ENCODE data around the gene SLC49A3. TPM values are rescaled to one million over a fixed set of nuclear protein-coding genes. Genes with fewer than 3 reads are reported as not detected.

SLC49A3 gene
- total and polyA plus RNA-seq, 9 donors, result 0.43 to 5.2 (median 2.1) TPM

DNA sequence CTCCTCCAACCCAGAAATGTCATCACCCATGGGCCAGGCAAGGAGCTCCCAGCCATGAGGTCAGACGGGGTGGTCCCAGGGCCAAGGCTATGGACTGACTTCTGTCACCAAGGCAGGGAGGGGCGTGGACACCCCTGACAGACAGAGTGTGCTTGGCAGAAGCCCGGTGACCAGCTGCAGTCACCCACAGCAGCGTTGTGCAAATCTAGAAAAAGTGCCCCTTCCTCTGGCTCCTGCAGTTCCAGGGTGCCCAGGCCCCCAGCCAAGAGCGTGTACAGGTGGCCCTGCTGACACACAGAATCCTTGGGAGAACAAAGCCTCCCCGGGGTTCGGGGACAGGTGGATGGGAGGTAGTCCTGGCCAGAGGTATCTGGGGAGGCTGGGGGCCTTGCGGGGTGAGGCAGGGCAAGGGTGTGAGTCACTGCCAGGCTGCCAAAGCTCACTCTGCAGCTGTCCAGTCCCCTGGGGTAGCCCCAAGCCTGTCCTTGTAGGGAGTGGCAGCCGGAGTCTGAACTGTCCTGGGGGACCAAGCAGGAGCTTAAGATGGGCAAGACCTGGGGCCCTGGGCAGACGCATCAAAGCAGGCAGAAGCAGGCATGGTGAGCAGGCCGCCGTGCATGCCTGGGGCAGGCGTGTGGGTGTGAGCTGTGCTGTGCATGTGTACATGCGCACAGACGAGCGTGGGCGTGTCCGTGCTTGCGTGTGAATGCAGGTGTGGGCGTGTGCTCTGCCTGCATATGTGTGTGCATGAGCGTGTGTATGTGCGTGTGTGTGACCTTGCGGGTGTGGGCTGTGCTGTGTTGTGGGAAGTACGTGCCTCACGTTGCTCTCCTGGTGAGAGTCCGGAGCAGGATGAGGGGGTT is 11.3 kb downstream of the SLC49A3 start:
- H3K9me3 ChIP-seq, result no peaks in the 10 kb centered on the region
- DNase-seq, result no peak
- intact Hi-C loops (cut with DNase I), result loop anchor here in 1 of 4 donors (10.0 kb wide), 2 partner anchors 107 to 1787 kb away; partner anchors contain the start of gene RNF4
- no peak overlapping the region for H3K27ac ChIP-seq
- no peaks in the 10 kb centered on the region for H3K36me3 ChIP-seq
- WGBS, 3 donors, result 32 to 54% (median 37%) methylated on average over 25 to 26 of the region's 26 CpGs
- H3K4me1 ChIP-seq (ENCODE audit: insufficient read depth), result peaks cover 10% of the 10 kb centered on the region
- no peak overlapping the region for H3K4me3 ChIP-seq
- TF ChIP-seq EP300 (IDR thresholded peaks at IDR 0.05) (no peak), POLR2A (IDR thresholded peaks at IDR 0.05) (no peak)
- TF ChIP-seq, protein P1, sequence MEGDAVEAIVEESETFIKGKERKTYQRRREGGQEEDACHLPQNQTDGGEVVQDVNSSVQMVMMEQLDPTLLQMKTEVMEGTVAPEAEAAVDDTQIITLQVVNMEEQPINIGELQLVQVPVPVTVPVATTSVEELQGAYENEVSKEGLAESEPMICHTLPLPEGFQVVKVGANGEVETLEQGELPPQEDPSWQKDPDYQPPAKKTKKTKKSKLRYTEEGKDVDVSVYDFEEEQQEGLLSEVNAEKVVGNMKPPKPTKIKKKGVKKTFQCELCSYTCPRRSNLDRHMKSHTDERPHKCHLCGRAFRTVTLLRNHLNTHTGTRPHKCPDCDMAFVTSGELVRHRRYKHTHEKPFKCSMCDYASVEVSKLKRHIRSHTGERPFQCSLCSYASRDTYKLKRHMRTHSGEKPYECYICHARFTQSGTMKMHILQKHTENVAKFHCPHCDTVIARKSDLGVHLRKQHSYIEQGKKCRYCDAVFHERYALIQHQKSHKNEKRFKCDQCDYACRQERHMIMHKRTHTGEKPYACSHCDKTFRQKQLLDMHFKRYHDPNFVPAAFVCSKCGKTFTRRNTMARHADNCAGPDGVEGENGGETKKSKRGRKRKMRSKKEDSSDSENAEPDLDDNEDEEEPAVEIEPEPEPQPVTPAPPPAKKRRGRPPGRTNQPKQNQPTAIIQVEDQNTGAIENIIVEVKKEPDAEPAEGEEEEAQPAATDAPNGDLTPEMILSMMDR (IDR thresholded peaks at IDR 0.05), result no peak
- no peaks in the 10 kb centered on the region for H3K27me3 ChIP-seq

DNA sequence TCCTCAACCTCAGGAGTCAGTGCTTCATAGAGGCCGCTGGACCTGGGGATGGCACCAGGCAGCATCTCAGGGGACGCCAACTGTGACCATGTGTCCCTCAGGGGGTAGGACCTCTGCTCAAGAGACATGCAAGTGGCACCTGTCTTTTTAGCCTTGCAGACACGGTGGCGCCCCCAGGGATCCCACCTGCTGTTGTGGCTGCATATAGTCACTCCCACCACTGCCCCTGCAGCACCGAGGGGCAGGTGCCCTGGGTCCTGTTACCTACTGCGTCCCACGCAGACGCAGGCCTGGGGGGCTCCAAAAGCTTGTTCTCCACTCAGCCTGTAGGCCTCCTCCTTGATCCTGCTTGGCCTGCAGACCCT is 12.1 kb downstream of the SLC49A3 start:
- H3K36me3 ChIP-seq, result no peaks in the 10 kb centered on the region
- peaks cover 10% of the 10 kb centered on the region for H3K4me1 ChIP-seq (ENCODE audit: insufficient read depth)
- TF ChIP-seq EP300 (IDR thresholded peaks at IDR 0.05) (no peak), POLR2A (IDR thresholded peaks at IDR 0.05) (no peak)
- TF ChIP-seq, protein P1 (IDR thresholded peaks at IDR 0.05), result no peak
- no peak overlapping the region for H3K4me3 ChIP-seq
- H3K9me3 ChIP-seq, result no peaks in the 10 kb centered on the region
- no peak for DNase-seq
- WGBS, 3 donors, result 67 to 79% (median 67%) methylated on average over 8 of the region's 8 CpGs
- intact Hi-C loops (cut with DNase I), result loop anchor here in 1 of 4 donors (10.0 kb wide), 2 partner anchors 108 to 1788 kb away; partner anchors contain the start of gene RNF4
- no peak overlapping the region for H3K27ac ChIP-seq
- H3K27me3 ChIP-seq, result no peaks in the 10 kb centered on the region

DNA sequence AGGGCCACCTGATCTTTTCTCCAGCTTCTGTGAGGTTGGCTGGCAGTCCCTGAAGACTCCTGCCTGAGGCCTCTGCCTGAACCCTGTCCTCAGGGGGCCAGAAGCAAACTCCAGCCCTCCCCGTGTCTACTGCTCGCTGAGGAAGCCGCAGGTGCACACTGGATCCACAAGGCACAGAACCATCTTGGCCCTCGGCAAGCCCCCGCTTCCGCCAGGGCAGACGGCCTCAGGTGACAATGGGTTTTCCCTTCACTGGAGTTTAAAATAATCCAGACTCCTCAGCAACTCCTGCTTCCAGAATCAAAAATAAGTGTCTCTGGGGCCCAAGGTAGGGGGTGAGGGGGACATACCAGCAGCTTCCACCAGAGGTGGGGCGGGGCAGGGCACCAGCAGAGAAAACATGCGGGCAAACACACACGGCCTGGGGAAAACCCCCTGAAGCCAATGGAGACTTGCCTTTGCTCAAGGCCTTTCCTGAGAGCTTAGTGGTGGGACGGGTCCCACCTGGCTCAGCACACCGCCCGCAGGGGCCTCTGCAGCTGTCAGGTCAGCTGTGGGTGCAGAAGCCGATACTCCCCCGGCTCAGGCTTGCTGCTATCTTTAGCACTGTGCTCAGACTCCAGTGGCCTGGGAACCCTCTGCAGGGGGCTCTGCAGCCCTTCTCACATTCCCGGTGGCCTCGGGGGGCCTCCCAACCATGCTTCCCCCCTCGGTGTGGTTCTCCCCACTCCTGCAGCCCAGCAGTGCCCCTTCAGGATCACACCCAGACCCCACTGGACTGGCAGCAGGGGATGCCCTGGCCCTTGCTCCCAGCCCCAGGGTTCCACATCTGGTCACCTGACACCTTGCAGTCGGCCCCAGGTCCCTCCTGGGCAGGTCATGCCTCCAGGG is 12.7 kb downstream of the SLC49A3 start:
- Histone ChIP-seq H3K27ac (no peak overlapping the region), H3K36me3 (no peaks in the 10 kb centered on the region), H3K9me3 (no peaks in the 10 kb centered on the region), H3K4me1 (ENCODE audit: insufficient read depth) (peaks cover 10% of the 10 kb centered on the region), H3K4me3 (no peak overlapping the region), H3K27me3 (no peaks in the 10 kb centered on the region)
- WGBS, 3 donors, result 37 to 63% (median 43%) methylated on average over 14 to 19 of the region's 19 CpGs
- intact Hi-C loops (cut with DNase I), result loop anchor here in 1 of 4 donors (10.0 kb wide), 2 partner anchors 109 to 1789 kb away; partner anchors contain the start of gene RNF4
- no peak for TF ChIP-seq POLR2A (IDR thresholded peaks at IDR 0.05)
- TF ChIP-seq EP300 (IDR thresholded peaks at IDR 0.05), result no peak
- TF ChIP-seq, protein P1 (IDR thresholded peaks at IDR 0.05), result no peak
- DNase-seq, result no peak
